ENCODE data around the gene FAF2.
"Not testable (repeated sequence)": the region's sequence is repeated elsewhere in the genome, so short reads cannot be mapped to it uniquely, and the experiment has no call there.

FAF2 gene

GRCh38 chr5:176420086-176420485 is 28.1 kb upstream of the FAF2 start:
- DNase-seq = no peak

DNA sequence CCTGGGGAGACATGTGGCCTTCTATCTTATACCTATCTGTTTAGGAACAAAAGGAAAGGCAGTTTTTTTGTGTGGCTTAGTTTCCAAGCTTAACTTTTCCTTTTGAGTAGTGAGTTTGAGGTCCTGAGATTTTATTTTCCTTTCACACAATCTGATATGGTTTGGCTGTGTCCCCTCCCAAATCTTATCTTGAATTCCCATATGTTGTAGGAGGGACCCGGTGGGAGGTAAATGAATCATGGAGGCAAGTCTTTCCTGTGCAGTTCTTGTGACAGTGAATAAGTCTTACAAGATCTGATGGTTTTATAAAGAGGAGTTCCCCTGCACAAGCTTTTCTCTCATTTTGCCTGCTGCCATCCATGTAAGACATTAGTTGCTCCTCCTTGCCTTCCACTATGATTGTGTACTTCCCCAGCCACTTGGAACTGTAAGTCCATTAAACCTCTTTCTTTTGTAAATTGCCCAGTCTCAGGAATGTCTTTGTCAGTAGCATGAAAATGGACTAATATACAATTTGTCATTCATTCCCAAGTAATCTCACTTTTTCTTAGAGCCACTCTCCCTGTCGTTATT is 27.1 kb upstream of the FAF2 start:
- DNase-seq = no peak

DNA sequence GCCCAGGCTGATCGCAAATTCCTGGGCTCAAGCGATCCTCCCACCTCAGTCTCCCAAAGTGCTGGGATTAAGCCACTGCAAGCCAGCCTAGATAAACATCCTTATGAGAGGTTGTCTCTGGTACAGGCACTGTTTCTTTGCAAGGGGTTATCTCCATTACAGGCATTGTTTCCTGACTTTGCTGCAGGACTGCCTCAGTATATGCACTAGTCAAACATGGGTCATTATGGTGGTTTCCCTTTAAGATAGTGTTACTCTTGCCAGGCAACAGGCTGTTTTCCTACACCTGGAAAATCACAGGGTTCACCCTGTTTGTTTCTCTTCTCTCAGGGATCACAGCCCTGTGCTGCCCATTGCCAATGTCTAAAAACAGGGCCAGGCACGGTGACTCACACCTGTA is 24.0 kb upstream of the FAF2 start:
- DNase-seq = no peak

GRCh38 chr5:176425138-176425537 is 23.0 kb upstream of the FAF2 start:
- DNase-seq = no peak

GRCh38 chr5:176425791-176426190 is 22.4 kb upstream of the FAF2 start:
- DNase-seq = no peak

GRCh38 chr5:176426876-176427275 is 21.3 kb upstream of the FAF2 start:
- DNase-seq = no peak

GRCh38 chr5:176427971-176428370 is 20.2 kb upstream of the FAF2 start:
- DNase-seq = no peak

- no peak for DNase-seq
Measured at GRCh38 chr5:176429972-176430371, 18.2 kb upstream of the FAF2 start.

- no peak for DNase-seq
Measured at GRCh38 chr5:176432707-176433106, 15.5 kb upstream of the FAF2 start.

- peak; percentile 19 for DNase-seq
Measured at GRCh38 chr5:176436656-176437055, 11.5 kb upstream of the FAF2 start.

GRCh38 chr5:176438959-176439757 is 9.0 kb upstream of the FAF2 start:
- no peak for DNase-seq

- no peak for DNase-seq
Measured at GRCh38 chr5:176440927-176441706, 7.1 kb upstream of the FAF2 start.

DNA sequence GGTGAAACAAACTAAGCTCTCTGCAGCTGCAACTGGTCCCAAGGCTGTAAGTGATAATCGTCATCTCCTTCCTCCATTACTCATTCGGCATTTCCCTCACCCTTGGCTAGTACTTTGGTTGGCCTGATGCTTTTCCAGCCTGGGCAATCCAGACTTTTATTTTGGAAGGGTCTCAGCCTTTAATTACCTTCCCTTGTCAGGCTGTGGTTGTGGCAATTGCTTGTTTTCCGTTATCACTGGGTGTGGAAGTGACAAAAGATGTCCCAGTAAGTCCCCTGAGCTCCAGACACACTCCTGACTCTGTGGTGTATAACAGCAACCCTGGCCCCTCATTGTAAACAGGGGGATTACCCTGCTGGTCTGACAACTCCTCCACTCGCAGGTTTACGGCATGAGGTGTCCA is 6.3 kb upstream of the FAF2 start:
- no peak for DNase-seq

- not testable (repeated sequence) for DNase-seq
Measured at GRCh38 chr5:176442911-176443310, 5.3 kb upstream of the FAF2 start.

GRCh38 chr5:176444742-176445141 is 3.4 kb upstream of the FAF2 start:
- no peak for DNase-seq

- DNase-seq = no peak
Measured at GRCh38 chr5:176446028-176446665, 2.0 kb upstream of the FAF2 start.

GRCh38 chr5:176446884-176447590 is 1.1 kb upstream of the FAF2 start:
- no peak for DNase-seq

- no peak for DNase-seq
Measured at GRCh38 chr5:176447591-176447977, 601 bp upstream of the FAF2 start.

GRCh38 chr5:176450077-176450476 is 1.9 kb downstream of the FAF2 start:
- no peak for DNase-seq

DNA sequence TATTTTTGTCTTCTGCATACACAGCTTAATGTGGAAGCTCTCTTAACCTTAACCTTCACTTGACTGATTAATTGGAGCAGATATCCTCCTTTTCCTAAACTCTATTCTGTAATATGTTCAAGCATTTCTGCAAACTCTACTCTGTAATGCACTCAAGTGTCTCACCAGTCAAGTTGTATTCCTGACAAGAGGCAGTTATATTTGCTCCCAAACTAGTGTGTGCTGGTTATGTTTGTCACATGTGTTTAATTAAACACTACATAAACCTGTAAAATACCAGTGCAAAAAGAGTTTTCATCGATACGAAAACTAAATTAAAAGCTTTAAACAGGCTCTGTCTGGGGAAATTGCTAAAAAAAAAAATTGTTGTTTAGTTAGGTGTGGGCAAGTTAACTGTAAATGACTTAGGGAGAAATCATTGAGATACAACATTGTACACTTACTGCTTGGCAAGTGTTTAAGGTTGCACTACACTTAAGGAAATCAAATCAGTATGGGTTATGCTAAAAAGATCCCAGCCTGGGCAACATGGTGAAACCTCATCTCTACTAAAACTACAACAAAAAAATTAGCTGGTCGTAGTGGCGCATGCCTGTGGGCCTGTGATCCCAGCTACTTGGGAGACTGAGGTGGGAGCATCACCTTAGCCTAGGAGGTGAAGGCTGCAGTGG is 6.7 kb downstream of the FAF2 start:
- no peak for DNase-seq

DNA sequence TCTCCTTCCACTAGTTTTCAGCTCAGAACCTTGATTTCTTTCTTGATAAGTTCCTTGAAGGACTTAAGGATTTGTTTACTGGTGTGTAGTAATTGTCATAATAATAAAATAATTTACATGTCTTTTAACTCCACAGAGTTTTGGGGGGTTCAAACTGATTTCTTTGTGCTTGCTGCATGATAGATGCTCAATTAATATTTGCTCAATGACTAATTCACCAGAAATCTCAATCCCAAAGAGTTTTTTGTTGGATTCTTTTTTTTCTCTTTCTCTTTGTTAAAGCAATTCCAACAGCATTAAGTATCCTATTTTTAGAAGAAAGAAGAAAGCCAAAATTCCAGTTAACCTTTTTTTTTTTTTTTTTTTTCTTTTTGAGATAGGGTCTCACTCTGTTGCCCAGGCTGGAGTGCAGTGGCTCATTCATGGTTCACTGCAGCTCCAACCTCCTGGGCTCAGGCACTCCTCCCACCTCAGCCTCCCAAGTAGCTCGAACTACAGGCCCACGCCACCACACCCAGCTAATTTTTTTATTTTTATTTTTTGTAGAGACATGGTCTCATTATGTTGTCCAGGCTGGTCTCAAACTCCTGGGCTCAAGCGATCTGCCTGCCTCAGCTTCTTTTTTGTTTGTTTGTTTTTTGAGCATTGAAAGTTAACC is 10.8 kb downstream of the FAF2 start:
- DNase-seq = no peak

- no peak for DNase-seq
Measured at GRCh38 chr5:176461349-176461748, 13.2 kb downstream of the FAF2 start.

All from RPMI8226 (cell line).